Measurements from ENCODE around the gene SMIM22.

The SMIM22 gene

GRCh38 chr16:4811242-4811641 is 16.1 kb downstream of the SMIM22 start:
- no peaks in the 10 kb centered on the region for H3K4me1 ChIP-seq (ENCODE audit: control insufficient read depth, insufficient read depth, low read length)
- H3K4me3 ChIP-seq (ENCODE audit: low read length) = no peak overlapping the region
- no peaks in the 10 kb centered on the region for H3K27me3 ChIP-seq (replicated peaks; ENCODE audit: control insufficient read depth, insufficient read depth, low read length)
- no peaks in the 10 kb centered on the region for H3K9me3 ChIP-seq (ENCODE audit: control insufficient read depth, low read length)
- peaks cover 84% of the 10 kb centered on the region for H3K36me3 ChIP-seq (ENCODE audit: control insufficient read depth, insufficient read depth, low read length, severe bottlenecking)
- H3K9ac ChIP-seq (ENCODE audit: low read length) = no peak overlapping the region
- DNase-seq (ENCODE audit: low read depth) = no peak

DNA sequence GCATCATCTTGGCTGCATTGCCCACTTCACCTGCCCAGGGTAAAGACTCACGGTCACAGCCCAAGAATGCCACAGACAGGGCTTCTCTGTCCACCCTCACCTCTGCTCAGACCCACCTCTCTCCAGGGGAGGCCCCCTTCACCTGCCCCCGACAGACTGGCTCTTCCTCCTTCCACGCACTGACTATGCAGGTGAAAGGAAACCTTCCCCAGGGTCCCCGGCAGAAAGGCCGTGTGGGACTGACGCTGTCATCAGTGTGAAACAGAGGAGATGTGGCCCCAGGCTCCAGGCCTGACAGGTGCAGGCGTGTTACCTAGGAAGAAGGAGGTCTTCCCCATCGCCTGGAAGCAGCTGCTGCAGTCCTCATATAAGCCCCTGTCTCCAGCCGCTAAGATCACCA is 16.6 kb downstream of the SMIM22 start:
- Histone ChIP-seq H3K9ac (ENCODE audit: low read length) (no peak overlapping the region), H3K36me3 (ENCODE audit: control insufficient read depth, insufficient read depth, low read length, severe bottlenecking) (peaks cover 84% of the 10 kb centered on the region), H3K27me3 (replicated peaks; ENCODE audit: control insufficient read depth, insufficient read depth, low read length) (no peaks in the 10 kb centered on the region)

DNA sequence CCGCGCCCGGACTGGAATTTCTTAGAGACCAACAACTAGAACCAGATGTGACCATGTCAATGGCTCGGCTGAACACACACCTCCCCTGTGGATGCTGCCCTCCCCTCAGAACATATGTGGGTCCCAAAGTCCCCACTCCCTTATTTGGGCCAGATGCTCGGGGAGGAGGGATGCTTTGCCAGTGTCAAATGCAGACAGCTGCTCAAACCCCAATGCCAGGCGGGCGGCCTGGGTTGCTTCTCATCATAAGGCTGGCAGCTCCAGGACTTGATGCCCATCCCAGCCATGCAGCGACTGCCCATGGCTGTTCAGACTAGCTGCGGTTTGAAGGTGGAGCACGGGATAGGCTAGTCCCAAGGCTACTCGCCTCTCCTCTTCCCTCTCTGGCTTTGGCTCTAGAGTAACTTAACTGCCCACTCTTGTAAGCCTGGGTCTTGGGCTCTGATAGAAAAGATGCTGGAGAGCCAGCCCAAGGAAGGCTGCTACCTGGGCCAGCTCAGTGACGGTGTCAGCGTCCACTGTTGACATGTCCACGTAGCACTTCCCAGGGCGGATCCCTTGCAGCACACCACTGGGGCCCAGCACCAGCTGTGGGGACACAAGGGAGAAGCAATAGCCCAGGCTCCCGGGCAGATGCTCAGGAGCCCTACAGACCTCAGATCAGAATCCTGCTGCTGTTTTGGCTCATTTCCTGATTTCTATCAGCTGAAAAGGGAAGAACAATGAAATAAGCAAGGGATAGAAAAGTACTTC is 18.3 kb downstream of the SMIM22 start:
- Histone ChIP-seq H3K9me3 (ENCODE audit: control insufficient read depth, low read length) (no peaks in the 10 kb centered on the region), H3K9ac (ENCODE audit: low read length) (no peak overlapping the region), H3K27me3 (replicated peaks; ENCODE audit: control insufficient read depth, insufficient read depth, low read length) (no peaks in the 10 kb centered on the region), H3K36me3 (ENCODE audit: control insufficient read depth, insufficient read depth, low read length, severe bottlenecking) (peaks cover 80% of the 10 kb centered on the region), H3K4me1 (ENCODE audit: control insufficient read depth, insufficient read depth, low read length) (no peaks in the 10 kb centered on the region), H3K4me3 (ENCODE audit: low read length) (no peak overlapping the region)
- DNase-seq (ENCODE audit: low read depth) = no peak

More for the DNA sequence above, 16.6 kb downstream of the SMIM22 start:
- Histone ChIP-seq H3K4me1 (ENCODE audit: control insufficient read depth, insufficient read depth, low read length) (no peaks in the 10 kb centered on the region), H3K9me3 (ENCODE audit: control insufficient read depth, low read length) (no peaks in the 10 kb centered on the region), H3K4me3 (ENCODE audit: low read length) (no peak overlapping the region)
- no peak for DNase-seq (ENCODE audit: low read depth)

GRCh38 chr16:4814046-4814445 is 18.9 kb downstream of the SMIM22 start:
- no peaks in the 10 kb centered on the region for H3K27me3 ChIP-seq (replicated peaks; ENCODE audit: control insufficient read depth, insufficient read depth, low read length)
- H3K36me3 ChIP-seq (ENCODE audit: control insufficient read depth, insufficient read depth, low read length, severe bottlenecking) = peaks cover 81% of the 10 kb centered on the region
- no peak for DNase-seq (ENCODE audit: low read depth)
- H3K4me1 ChIP-seq (ENCODE audit: control insufficient read depth, insufficient read depth, low read length) = no peaks in the 10 kb centered on the region
- no peaks in the 10 kb centered on the region for H3K9me3 ChIP-seq (ENCODE audit: control insufficient read depth, low read length)
- H3K4me3 ChIP-seq (ENCODE audit: low read length) = no peak overlapping the region
- no peak overlapping the region for H3K9ac ChIP-seq (ENCODE audit: low read length)

DNA sequence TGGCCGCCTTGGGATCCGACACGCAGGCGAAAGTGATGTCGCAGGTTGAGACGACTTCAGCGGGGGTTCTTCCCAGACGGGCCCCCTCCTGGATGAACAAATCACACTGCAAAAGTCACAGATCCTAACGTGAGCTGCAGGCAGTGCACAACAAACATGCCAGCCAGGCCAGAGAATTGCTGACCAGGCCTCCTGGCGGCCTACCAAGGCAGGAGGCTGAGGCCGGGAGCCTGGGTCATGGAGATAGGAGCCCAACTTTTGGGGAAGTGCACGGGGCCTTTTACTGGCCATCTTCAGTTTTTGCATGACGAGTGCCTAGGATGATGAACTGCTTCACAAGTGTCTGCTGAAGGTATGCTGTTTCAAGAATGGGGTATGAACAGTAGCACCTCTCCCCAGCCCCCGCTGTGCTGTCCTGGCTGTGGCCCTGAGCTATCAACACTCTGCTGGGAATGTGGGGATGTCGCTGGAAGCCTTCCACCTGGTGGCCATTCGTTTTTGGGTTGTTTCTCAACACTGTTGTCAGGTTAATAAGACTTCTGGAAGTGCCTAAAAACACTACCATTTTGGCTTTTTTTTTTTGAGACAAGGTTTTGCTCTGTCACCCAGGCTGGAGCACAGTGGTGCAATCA is 19.5 kb downstream of the SMIM22 start:
- H3K4me1 ChIP-seq (ENCODE audit: control insufficient read depth, insufficient read depth, low read length) = no peaks in the 10 kb centered on the region
- H3K4me3 ChIP-seq (ENCODE audit: low read length) = no peak overlapping the region
- H3K27me3 ChIP-seq (replicated peaks; ENCODE audit: control insufficient read depth, insufficient read depth, low read length) = no peaks in the 10 kb centered on the region
- peaks cover 83% of the 10 kb centered on the region for H3K36me3 ChIP-seq (ENCODE audit: control insufficient read depth, insufficient read depth, low read length, severe bottlenecking)
- no peaks in the 10 kb centered on the region for H3K9me3 ChIP-seq (ENCODE audit: control insufficient read depth, low read length)
- H3K9ac ChIP-seq (ENCODE audit: low read length) = no peak overlapping the region
- DNase-seq (ENCODE audit: low read depth) = no peak

- H3K9ac ChIP-seq (ENCODE audit: low read length) = no peak overlapping the region
- no peaks in the 10 kb centered on the region for H3K4me1 ChIP-seq (ENCODE audit: control insufficient read depth, insufficient read depth, low read length)
- no peak for DNase-seq (ENCODE audit: low read depth)
- H3K36me3 ChIP-seq (ENCODE audit: control insufficient read depth, insufficient read depth, low read length, severe bottlenecking) = peaks cover 85% of the 10 kb centered on the region
- H3K4me3 ChIP-seq (ENCODE audit: low read length) = no peak overlapping the region
- H3K9me3 ChIP-seq (ENCODE audit: control insufficient read depth, low read length) = no peaks in the 10 kb centered on the region
- no peaks in the 10 kb centered on the region for H3K27me3 ChIP-seq (replicated peaks; ENCODE audit: control insufficient read depth, insufficient read depth, low read length)
These were observed 25.5 kb downstream of the SMIM22 start for GRCh38 chr16:4820652-4821051.

- Histone ChIP-seq H3K9me3 (ENCODE audit: control insufficient read depth, low read length) (no peaks in the 10 kb centered on the region), H3K27me3 (replicated peaks; ENCODE audit: control insufficient read depth, insufficient read depth, low read length) (no peaks in the 10 kb centered on the region), H3K4me1 (ENCODE audit: control insufficient read depth, insufficient read depth, low read length) (peaks cover 9% of the 10 kb centered on the region), H3K9ac (ENCODE audit: low read length) (no peak overlapping the region), H3K4me3 (ENCODE audit: low read length) (no peak overlapping the region), H3K36me3 (ENCODE audit: control insufficient read depth, insufficient read depth, low read length, severe bottlenecking) (peaks cover 89% of the 10 kb centered on the region)
- no peak for DNase-seq (ENCODE audit: low read depth)
These were observed 30.0 kb downstream of the SMIM22 start for GRCh38 chr16:4825196-4825595.

- Histone ChIP-seq H3K36me3 (ENCODE audit: control insufficient read depth, insufficient read depth, low read length, severe bottlenecking) (peaks cover 89% of the 10 kb centered on the region), H3K9ac (ENCODE audit: low read length) (no peak overlapping the region), H3K4me3 (ENCODE audit: low read length) (no peak overlapping the region), H3K4me1 (ENCODE audit: control insufficient read depth, insufficient read depth, low read length) (peaks cover 9% of the 10 kb centered on the region), H3K9me3 (ENCODE audit: control insufficient read depth, low read length) (no peaks in the 10 kb centered on the region), H3K27me3 (replicated peaks; ENCODE audit: control insufficient read depth, insufficient read depth, low read length) (no peaks in the 10 kb centered on the region)
- DNase-seq (ENCODE audit: low read depth) = no peak
These were observed 31.4 kb downstream of the SMIM22 start for GRCh38 chr16:4826526-4826925.

DNA sequence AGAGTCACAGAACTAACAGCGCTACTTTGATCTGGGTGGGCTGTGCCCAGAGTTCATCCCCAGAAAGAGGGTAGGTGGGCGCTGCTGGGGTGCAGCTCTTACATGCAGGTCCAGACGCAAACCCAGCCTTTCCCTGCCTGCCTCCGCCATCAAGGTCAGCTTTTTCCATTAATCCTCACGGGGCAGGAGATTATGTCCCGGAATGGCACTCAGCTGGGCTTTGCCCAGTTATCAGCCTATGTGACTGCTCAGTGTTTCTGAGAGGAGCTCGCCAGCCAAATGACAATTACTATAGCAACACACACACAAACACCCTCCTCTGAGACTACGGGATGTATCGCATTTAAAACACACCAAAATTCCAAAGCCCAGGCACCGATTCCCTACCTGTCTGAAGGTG is 31.8 kb downstream of the SMIM22 start:
- Histone ChIP-seq H3K9ac (ENCODE audit: low read length) (no peak overlapping the region), H3K9me3 (ENCODE audit: control insufficient read depth, low read length) (no peaks in the 10 kb centered on the region), H3K27me3 (replicated peaks; ENCODE audit: control insufficient read depth, insufficient read depth, low read length) (no peaks in the 10 kb centered on the region), H3K4me3 (ENCODE audit: low read length) (no peak overlapping the region), H3K4me1 (ENCODE audit: control insufficient read depth, insufficient read depth, low read length) (peaks cover 9% of the 10 kb centered on the region), H3K36me3 (ENCODE audit: control insufficient read depth, insufficient read depth, low read length, severe bottlenecking) (peaks cover 89% of the 10 kb centered on the region)
- no peak for DNase-seq (ENCODE audit: low read depth)

- peaks cover 89% of the 10 kb centered on the region for H3K36me3 ChIP-seq (ENCODE audit: control insufficient read depth, insufficient read depth, low read length, severe bottlenecking)
- peak; percentile 19 for DNase-seq (ENCODE audit: low read depth)
- no peaks in the 10 kb centered on the region for H3K9me3 ChIP-seq (ENCODE audit: control insufficient read depth, low read length)
- no peak overlapping the region for H3K4me3 ChIP-seq (ENCODE audit: low read length)
- peaks cover 9% of the 10 kb centered on the region for H3K4me1 ChIP-seq (ENCODE audit: control insufficient read depth, insufficient read depth, low read length)
- no peak overlapping the region for H3K9ac ChIP-seq (ENCODE audit: low read length)
- H3K27me3 ChIP-seq (replicated peaks; ENCODE audit: control insufficient read depth, insufficient read depth, low read length) = no peaks in the 10 kb centered on the region
These were observed 33.6 kb downstream of the SMIM22 start for GRCh38 chr16:4828567-4829321.

- no peak for DNase-seq (ENCODE audit: low read depth)
- H3K27me3 ChIP-seq (replicated peaks; ENCODE audit: control insufficient read depth, insufficient read depth, low read length) = no peaks in the 10 kb centered on the region
- no peaks in the 10 kb centered on the region for H3K9me3 ChIP-seq (ENCODE audit: control insufficient read depth, low read length)
- H3K9ac ChIP-seq (ENCODE audit: low read length) = no peak overlapping the region
- peaks cover 88% of the 10 kb centered on the region for H3K36me3 ChIP-seq (ENCODE audit: control insufficient read depth, insufficient read depth, low read length, severe bottlenecking)
- no peak overlapping the region for H3K4me3 ChIP-seq (ENCODE audit: low read length)
- H3K4me1 ChIP-seq (ENCODE audit: control insufficient read depth, insufficient read depth, low read length) = peaks cover 9% of the 10 kb centered on the region
These were observed 35.2 kb downstream of the SMIM22 start for GRCh38 chr16:4830408-4830807.
